H9 (cell line): ENCODE measurements around the gene TMEM63B. TPM values are rescaled to one million over a fixed set of nuclear protein-coding genes. Genes with fewer than 3 reads are reported as not detected.
A peak's percentile ranks its signal among the peaks of the same experiment; 100 is the strongest.

Experiments used
- DNase-seq: peaks from one replicate; pipeline ENCODE4 v3.0.0-alpha.2; 2017
- H2AFZ ChIP-seq: one replicate; pipeline ENCODE4 v1.6.1; 2013; ENCODE audit warnings: mild to moderate bottlenecking, low read length, control low read depth, moderate library complexity
- H2AK5ac ChIP-seq: 2 replicates; pipeline ENCODE4 v1.6.1; 2013; ENCODE audit warnings: low read length, control low read depth, mixed read lengths; ENCODE audit not compliant: insufficient read length
- H2BK120ac ChIP-seq: one replicate; pipeline ENCODE4 v1.6.1; 2013; ENCODE audit warnings: low read depth, mild to moderate bottlenecking, low read length, control low read depth, inconsistent platforms; ENCODE audit not compliant: poor library complexity, severe bottlenecking
- H2BK12ac ChIP-seq: 2 replicates; pipeline ENCODE4 v1.6.1; 2013; ENCODE audit warnings: low read length, control low read depth, mixed read lengths, low read depth; ENCODE audit not compliant: insufficient read length
- H2BK15ac ChIP-seq: 2 replicates; pipeline ENCODE4 v1.6.1; 2013; ENCODE audit warnings: low read depth, low read length, control low read depth
- H2BK20ac ChIP-seq: one replicate; pipeline ENCODE4 v1.6.1; 2013; ENCODE audit warnings: low read depth, mild to moderate bottlenecking, low read length, control low read depth, inconsistent platforms; ENCODE audit not compliant: poor library complexity, severe bottlenecking
- H2BK5ac ChIP-seq: 2 replicates; pipeline ENCODE4 v1.6.1; 2013; ENCODE audit warnings: low read length, control low read depth, mixed read lengths; ENCODE audit not compliant: insufficient read length
- H3K14ac ChIP-seq: 2 replicates; pipeline ENCODE4 v1.6.1; 2013; ENCODE audit warnings: low read length, control low read depth; ENCODE audit not compliant: insufficient read depth
- H3K18ac ChIP-seq: 2 replicates; pipeline ENCODE4 v1.6.1; 2013; ENCODE audit warnings: low read depth, mild to moderate bottlenecking, mixed read lengths, low read length, control low read depth; ENCODE audit not compliant: insufficient read length
- H3K23ac ChIP-seq: 2 replicates; pipeline ENCODE4 v1.6.1; 2013; ENCODE audit warnings: low read length, control low read depth, mixed read lengths, low read depth; ENCODE audit not compliant: insufficient read length
- H3K23me2 ChIP-seq: 2 replicates; pipeline ENCODE4 v1.6.1; 2013; ENCODE audit warnings: low read depth, mild to moderate bottlenecking, mixed read lengths, low read length, control low read depth; ENCODE audit not compliant: insufficient read length, poor library complexity, severe bottlenecking
- H3K27ac ChIP-seq: 2 replicates; pipeline ENCODE4 v1.5.1; 2013; ENCODE audit warnings: low read length, control low read depth, mixed read lengths, low read depth; ENCODE audit not compliant: insufficient read length
- H3K27me3 ChIP-seq: 2 replicates; pipeline ENCODE4 v1.6.1; 2013; ENCODE audit warnings: low read length, control low read depth, inconsistent platforms; ENCODE audit not compliant: insufficient read depth
- H3K4ac ChIP-seq: 2 replicates; pipeline ENCODE4 v1.6.1; 2013; ENCODE audit warnings: low read depth, mild to moderate bottlenecking, control low read depth, inconsistent platforms, low read length, moderate library complexity
- H3K4me1 ChIP-seq: 2 replicates; pipeline ENCODE4 v1.6.1; 2013; ENCODE audit warnings: low read length, control low read depth, inconsistent platforms; ENCODE audit not compliant: insufficient read depth
- H3K4me2 ChIP-seq: 2 replicates; pipeline ENCODE4 v1.6.1; 2013; ENCODE audit warnings: low read length, control low read depth, mixed read lengths; ENCODE audit not compliant: insufficient read length, insufficient read depth
- H3K56ac ChIP-seq: 2 replicates; pipeline ENCODE4 v1.6.1; 2013; ENCODE audit warnings: low read depth, mild to moderate bottlenecking, mixed read lengths, low read length, control low read depth; ENCODE audit not compliant: insufficient read length
- H3K79me1 ChIP-seq: 2 replicates; pipeline ENCODE4 v1.6.1; 2013; ENCODE audit warnings: low read depth, mild to moderate bottlenecking, moderate library complexity, low read length, control low read depth, inconsistent platforms; ENCODE audit not compliant: insufficient read depth, poor library complexity, severe bottlenecking
- H3K79me2 ChIP-seq: 2 replicates; pipeline ENCODE4 v1.6.1; 2013; ENCODE audit warnings: low read length, control low read depth, inconsistent platforms; ENCODE audit not compliant: insufficient read depth
- H3K9ac ChIP-seq: 2 replicates; pipeline ENCODE4 v1.6.1; 2013; ENCODE audit warnings: low read length, control low read depth, mixed read lengths; ENCODE audit not compliant: insufficient read length; ENCODE audit errors: extremely low read depth
- H3K9me3 ChIP-seq: one replicate; pipeline ENCODE4 v1.6.1; 2013; ENCODE audit warnings: low read depth, low read length, inconsistent platforms; ENCODE audit not compliant: control insufficient read depth
- H3T11ph ChIP-seq: one replicate; pipeline ENCODE4 v1.6.1; 2013; ENCODE audit warnings: mild to moderate bottlenecking, low read length, control low read depth, inconsistent platforms
- H4K20me1 ChIP-seq: one replicate; pipeline ENCODE4 v1.6.1; 2013; ENCODE audit not compliant: control insufficient read depth, insufficient read length, insufficient read depth
- H4K5ac ChIP-seq: 2 replicates; pipeline ENCODE4 v1.6.1; 2013; ENCODE audit warnings: low read depth, mild to moderate bottlenecking, mixed read lengths, low read length, control low read depth; ENCODE audit not compliant: insufficient read length
- H4K8ac ChIP-seq: replicated peaks from 2 replicates; pipeline ENCODE4 v1.6.1; 2013; ENCODE audit warnings: low read length, control low read depth, mixed read lengths, low read depth; ENCODE audit not compliant: insufficient read length
- H4K91ac ChIP-seq: 2 replicates; pipeline ENCODE4 v1.6.1; 2013; ENCODE audit warnings: low read depth, mild to moderate bottlenecking, moderate library complexity, mixed read lengths, low read length, control low read depth; ENCODE audit not compliant: insufficient read length
- H3K27ac Mint-ChIP-seq, 3 experiments: 2 replicates in 2 of 3; 3 replicates in 1 of 3; pipeline ENCODE4 v1.8.0; 2020 to 2021; ENCODE audit warnings: mixed read lengths in 3 of 3, mild to moderate bottlenecking in 1 of 3, moderate library complexity in 1 of 3
- H3K27me3 Mint-ChIP-seq: 2 replicates; pipeline ENCODE4 v1.8.0; 2021; ENCODE audit warnings: low read depth, mild to moderate bottlenecking, moderate library complexity, mixed read lengths
- H3K36me3 Mint-ChIP-seq, 3 experiments: 2 replicates in 2 of 3; 3 replicates in 1 of 3; pipeline ENCODE4 v1.8.0; 2020 to 2021; ENCODE audit warnings: low read depth in 3 of 3, mixed read lengths in 3 of 3; ENCODE audit not compliant: insufficient read depth in 1 of 3
- H3K4me1 Mint-ChIP-seq, 2 experiments: 2 replicates each; pipeline ENCODE4 v1.8.0; 2020; ENCODE audit warnings: mixed read lengths in 2 of 2
- H3K4me3 Mint-ChIP-seq, 2 experiments: 2 replicates in 1 of 2; 3 replicates in 1 of 2; pipeline ENCODE4 v1.8.0; 2020 to 2021; ENCODE audit warnings: mild to moderate bottlenecking in 2 of 2, mixed read lengths in 2 of 2, moderate library complexity in 1 of 2
- H3K9me3 Mint-ChIP-seq, 2 experiments: 2 replicates in 1 of 2; 3 replicates in 1 of 2; pipeline ENCODE4 v1.8.0; 2020; ENCODE audit warnings: mild to moderate bottlenecking in 2 of 2, mixed read lengths in 2 of 2, moderate library complexity in 1 of 2
- WGBS: extraction: QIAGEN DNeasy Blood & Tissue Kit; methylation state at CpG from one replicate; pipeline ENCODE4 v1.1.7; 2013; ENCODE audit warnings: missing lambda C conversion rate, low lambda C conversion rate, mixed read lengths; ENCODE audit not compliant: insufficient read length; ENCODE audit errors: extremely low coverage; 5-methylcytosine and 5-hydroxymethylcytosine counted together
- total RNA-seq: library from RNA; stranded (reverse); gene quantifications from 2 replicates; pipeline ENCODE4 v1.2.1, GENCODE V29; 2021
- TF ChIP-seq, protein P1 (sequence below): fragments of 200-600 bp; sonication (generic); conservative IDR thresholded peaks from 3 replicates; pipeline ENCODE4 v1.8.0; 2021; ENCODE audit warnings: antibody characterized with exemption, mild to moderate bottlenecking

The TMEM63B gene
- total RNA-seq, 1 experiment from 2014 or later, result 56.3 TPM

DNA sequence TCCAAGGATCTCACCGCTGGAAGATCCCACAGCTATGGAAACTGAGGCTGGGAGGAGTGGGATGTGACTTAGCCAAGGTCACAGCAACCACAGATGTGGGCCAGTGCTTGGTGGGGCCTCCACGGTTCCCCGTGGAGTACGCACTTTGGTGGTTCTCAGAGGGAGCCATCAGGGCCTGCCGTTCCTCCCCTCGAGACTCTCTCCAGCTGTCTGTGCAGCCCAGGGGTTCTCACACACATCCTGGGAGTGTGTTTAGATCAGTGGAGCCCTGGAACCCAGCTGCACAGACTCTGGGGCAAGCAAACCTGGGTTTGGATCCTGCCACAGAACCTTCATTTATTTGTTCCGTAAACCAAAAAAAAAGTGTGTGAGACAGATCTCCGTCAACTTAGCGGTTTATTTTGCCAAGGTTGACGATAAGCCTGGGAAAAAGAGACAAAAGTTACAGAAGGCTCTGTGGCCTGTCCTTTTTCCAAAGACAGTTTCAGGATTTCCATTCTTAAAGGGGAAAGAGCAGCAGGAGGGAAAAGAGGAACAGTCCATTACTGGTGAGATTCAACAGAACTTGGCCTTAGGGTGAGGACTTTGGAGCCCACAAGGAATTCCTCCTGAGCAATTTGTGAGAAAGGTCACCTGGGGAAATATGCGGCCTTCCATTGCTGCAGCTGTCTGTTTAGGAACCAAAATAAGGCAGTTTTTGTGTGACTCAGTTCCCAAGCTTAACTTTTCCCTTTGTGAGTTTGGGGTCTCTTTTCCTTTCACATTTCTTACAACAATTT is 75.8 kb downstream of the TMEM63B start:
- H2BK5ac ChIP-seq, result peak overlapping the region; percentile 3
- H2BK20ac ChIP-seq, result no peak overlapping the region
- TF ChIP-seq, protein P1, sequence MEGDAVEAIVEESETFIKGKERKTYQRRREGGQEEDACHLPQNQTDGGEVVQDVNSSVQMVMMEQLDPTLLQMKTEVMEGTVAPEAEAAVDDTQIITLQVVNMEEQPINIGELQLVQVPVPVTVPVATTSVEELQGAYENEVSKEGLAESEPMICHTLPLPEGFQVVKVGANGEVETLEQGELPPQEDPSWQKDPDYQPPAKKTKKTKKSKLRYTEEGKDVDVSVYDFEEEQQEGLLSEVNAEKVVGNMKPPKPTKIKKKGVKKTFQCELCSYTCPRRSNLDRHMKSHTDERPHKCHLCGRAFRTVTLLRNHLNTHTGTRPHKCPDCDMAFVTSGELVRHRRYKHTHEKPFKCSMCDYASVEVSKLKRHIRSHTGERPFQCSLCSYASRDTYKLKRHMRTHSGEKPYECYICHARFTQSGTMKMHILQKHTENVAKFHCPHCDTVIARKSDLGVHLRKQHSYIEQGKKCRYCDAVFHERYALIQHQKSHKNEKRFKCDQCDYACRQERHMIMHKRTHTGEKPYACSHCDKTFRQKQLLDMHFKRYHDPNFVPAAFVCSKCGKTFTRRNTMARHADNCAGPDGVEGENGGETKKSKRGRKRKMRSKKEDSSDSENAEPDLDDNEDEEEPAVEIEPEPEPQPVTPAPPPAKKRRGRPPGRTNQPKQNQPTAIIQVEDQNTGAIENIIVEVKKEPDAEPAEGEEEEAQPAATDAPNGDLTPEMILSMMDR, result no peak
- DNase-seq, result no peak
- Mint-ChIP-seq H3K36me3 (no peaks in the 10 kb centered on the region; a peak in 1 of 7 replicates), H3K4me1 (peaks cover 59 to 64% of the 10 kb centered on the region in 2 experiments), H3K9me3 (no peaks in the 10 kb centered on the region), H3K27ac (peak overlapping the region; percentile 97 to 100 (median 99)), H3K4me3 (peak overlapping the region; percentile 43 to 55; a peak in 3 of 5 replicates), H3K27me3 (no peaks in the 10 kb centered on the region)
- no peaks in the 10 kb centered on the region for H3K27me3 ChIP-seq
- peak overlapping the region; percentile 94 for H3K14ac ChIP-seq
- no peak overlapping the region for H3K23ac ChIP-seq
- H3K79me1 ChIP-seq, result no peaks in the 10 kb centered on the region
- peak overlapping the region; percentile 5 for H3K4me2 ChIP-seq
- H3K23me2 ChIP-seq, result no peaks in the 10 kb centered on the region
- H3K9me3 ChIP-seq, result no peaks in the 10 kb centered on the region
- H3K4me1 ChIP-seq, result peaks cover 22% of the 10 kb centered on the region
- peak overlapping the region; percentile 96 for H3K18ac ChIP-seq
- no peak overlapping the region for H2AFZ ChIP-seq
- H3T11ph ChIP-seq, result no peak overlapping the region
- H4K20me1 ChIP-seq, result peaks cover 3% of the 10 kb centered on the region
- WGBS, result no CpG with 5 or more reads among the region's 11 CpGs
- no peak overlapping the region for H2AK5ac ChIP-seq
- H2BK15ac ChIP-seq, result no peak overlapping the region
- H3K79me2 ChIP-seq, result no peaks in the 10 kb centered on the region
- no peak overlapping the region for H3K9ac ChIP-seq
- peak overlapping the region; percentile 35 for H4K91ac ChIP-seq
- no peak overlapping the region for H2BK120ac ChIP-seq
- H3K4ac ChIP-seq, result peak overlapping the region; percentile 0; the same call in 1 of the 2 replicates
- peak overlapping the region; percentile 74 for H3K27ac ChIP-seq
- H2BK12ac ChIP-seq, result peak overlapping the region; percentile 64
- no peak overlapping the region for H3K56ac ChIP-seq
- peak overlapping the region; percentile 5 for H4K5ac ChIP-seq
- peak overlapping the region; percentile 30 for H4K8ac ChIP-seq
